SU-DHL-6 (cell line): ENCODE measurements around the gene RIMBP2.

Experiments used
- CTCF ChIP-seq: fragments of 200-600 bp; sonication (generic); IDR thresholded peaks from one replicate; pipeline ENCODE4 v1.5.1; 2017; ENCODE audit warnings: antibody characterized with exemption, mild to moderate bottlenecking, low read length, moderate library complexity; ENCODE audit not compliant: insufficient read depth, poor library complexity, severe bottlenecking
- EZH2phosphoT487 ChIP-seq: fragments of 200-600 bp; sonication (generic), shearing (Covaris generic); conservative IDR thresholded peaks from 2 replicates; pipeline ENCODE4 v1.6.1; 2018; ENCODE audit warnings: mild to moderate bottlenecking, antibody characterized with exemption, low read length, moderate library complexity, mixed read lengths

- TF ChIP-seq CTCF (no peak), EZH2phosphoT487 (no peak)
Observed at GRCh38 chr12:130559806-130560205, 156.3 kb downstream of the RIMBP2 start.
